ENCODE measurements around the gene TSFM. TPM values are rescaled to one million over a fixed set of nuclear protein-coding genes. Genes with fewer than 3 reads are reported as not detected.

Gene TSFM
- total and polyA plus RNA-seq, 2 of the 13 experiments (the other 11 are each of a cell fraction or from before 2014, with no cell fraction given): 29.8 to 68.3 TPM

DNA sequence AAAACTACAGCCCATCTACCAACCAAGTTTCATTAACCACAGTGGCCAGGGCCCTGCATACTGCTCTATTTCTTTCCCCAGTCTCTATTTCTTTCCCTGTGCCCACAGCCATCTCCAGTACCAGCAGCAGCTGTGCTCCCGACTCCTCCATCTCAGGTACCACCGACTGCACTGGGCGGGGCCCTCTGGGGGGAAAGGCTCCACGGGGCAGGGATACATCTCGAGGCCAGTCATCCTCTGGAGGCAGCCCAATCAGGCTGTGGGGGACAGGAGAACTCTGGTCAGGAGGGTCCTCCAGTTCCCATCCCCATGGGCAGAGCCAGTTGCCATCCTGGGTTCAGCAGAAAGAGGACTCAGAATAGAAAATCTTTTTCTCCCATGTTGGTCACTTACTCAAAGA is 33.5 kb upstream of the TSFM start:
- CTCF ChIA-PET (ENCODE audit: low intra/inter-chr PET ratio, low total read pairs): no interaction called here
- Histone ChIP-seq H2AFZ (ENCODE audit: low read length) (no peak overlapping the region), H3K27ac (ENCODE audit: extremely low read length, insufficient read depth, low read length) (no peak overlapping the region), H3K9me3 (ENCODE audit: low read length) (no peaks in the 10 kb centered on the region), H4K20me1 (ENCODE audit: insufficient read depth, low read length) (0 out of 2 replicates have a peak, but pooled peaks cover under 1% of the 10 kb centered on the region), H3K4me3 (replicated peaks in 1 of 3; ENCODE audit: insufficient read depth in 1 of 3, low read depth in 2 of 3, low read length in 3 of 3) (no peak overlapping the region), H3K27me3 (ENCODE audit: control insufficient read depth in 1 of 2, insufficient read depth in 2 of 2, low read length in 2 of 2) (no peaks in the 10 kb centered on the region; a peak in 1 of 5 replicates), H3K4me2 (ENCODE audit: low read depth, low read length) (no peak overlapping the region), H3K79me2 (ENCODE audit: insufficient read depth, low read length) (peaks cover 31% of the 10 kb centered on the region), H3K36me3 (replicated peaks in 1 of 2; ENCODE audit: control insufficient read depth in 1 of 2, insufficient read depth in 2 of 2, low read length in 2 of 2) (peaks cover 10 to 42% of the 10 kb centered on the region in 2 experiments), H3K4me1 (ENCODE audit: insufficient read depth, low read length) (peaks cover 45% of the 10 kb centered on the region), H3K9ac (ENCODE audit: insufficient read depth, low read depth, low read length) (no peak overlapping the region)
- DNase-seq (ENCODE audit: low spot score) (no peak), FAIRE-seq (no peak), ATAC-seq (no peak)
- WGBS (ENCODE audit: low lambda C conversion rate): 97% methylated on average over 5 of the region's 5 CpGs
- BruUV-seq (replicated peaks): no TSS peak
- no peak for TF ChIP-seq ZFP62 (CRISPR knock-in tag; IDR thresholded peaks at IDR 0.05)
- TF ChIP-seq SNAPC5 (CRISPR knock-in tag; IDR thresholded peaks at IDR 0.05; ENCODE audit: borderline replicate concordance): no peak
- TF ChIP-seq FOSL1 (CRISPR knock-in tag; IDR thresholded peaks at IDR 0.05; ENCODE audit: borderline replicate concordance): no peak
- POLR2A ChIA-PET: no interaction called here
- in situ Hi-C loops (cut with HindIII; ENCODE audit: extremely low pct_ligation_motif_present, low pct_unique_long_range_greater_than_20kb): no loop called here
- intact Hi-C loops (cut with micrococcal nuclease; ENCODE audit: unreplicated experiment): no loop called here

- Histone ChIP-seq H3K9me3 (ENCODE audit: low read length) (no peaks in the 10 kb centered on the region), H2AFZ (ENCODE audit: low read length) (no peak overlapping the region), H3K27ac (ENCODE audit: extremely low read length, insufficient read depth, low read length) (peak overlapping the region; percentile 87), H3K36me3 (replicated peaks in 1 of 2; ENCODE audit: control insufficient read depth in 1 of 2, insufficient read depth in 2 of 2, low read length in 2 of 2) (peaks cover 10 to 39% of the 10 kb centered on the region in 2 experiments), H3K79me2 (ENCODE audit: insufficient read depth, low read length) (peaks cover 25% of the 10 kb centered on the region), H3K4me2 (ENCODE audit: low read depth, low read length) (peak overlapping the region; percentile 98), H3K4me1 (ENCODE audit: insufficient read depth, low read length) (peaks cover 43% of the 10 kb centered on the region), H3K27me3 (ENCODE audit: control insufficient read depth in 1 of 2, insufficient read depth in 2 of 2, low read length in 2 of 2) (no peaks in the 10 kb centered on the region; a peak in 1 of 5 replicates), H4K20me1 (ENCODE audit: insufficient read depth, low read length) (0 out of 2 replicates have a peak, but pooled peaks cover 5% of the 10 kb centered on the region), H3K4me3 (replicated peaks in 1 of 3; ENCODE audit: insufficient read depth in 1 of 3, low read depth in 2 of 3, low read length in 3 of 3) (peak overlapping the region; percentile 72 to 87 (median 78)), H3K9ac (ENCODE audit: insufficient read depth, low read depth, low read length) (peak overlapping the region; percentile 96)
- intact Hi-C loops (cut with micrococcal nuclease; ENCODE audit: unreplicated experiment): no loop called here
- in situ Hi-C loops (cut with HindIII; ENCODE audit: extremely low pct_ligation_motif_present, low pct_unique_long_range_greater_than_20kb): no loop called here
- BruUV-seq (replicated peaks): no TSS peak
- ChIA-PET POLR2A (no interaction called here), CTCF (ENCODE audit: low intra/inter-chr PET ratio, low total read pairs) (no interaction called here)
- 76% methylated on average over 15 of the region's 15 CpGs for WGBS (ENCODE audit: low lambda C conversion rate)
- no peak for DNase-seq (ENCODE audit: low spot score)
- peak; percentile 15 for FAIRE-seq
- ATAC-seq: no peak
- peak; percentile 51; the same call in 1 of the 2 replicates for TF ChIP-seq RBFOX2 (IDR thresholded peaks at IDR 0.05; ENCODE audit: low read depth, low read length)
- TF ChIP-seq, protein P1, sequence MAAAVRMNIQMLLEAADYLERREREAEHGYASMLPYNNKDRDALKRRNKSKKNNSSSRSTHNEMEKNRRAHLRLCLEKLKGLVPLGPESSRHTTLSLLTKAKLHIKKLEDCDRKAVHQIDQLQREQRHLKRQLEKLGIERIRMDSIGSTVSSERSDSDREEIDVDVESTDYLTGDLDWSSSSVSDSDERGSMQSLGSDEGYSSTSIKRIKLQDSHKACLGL (CRISPR knock-in tag; IDR thresholded peaks at IDR 0.05): no peak
- TF ChIP-seq ZNF7 (CRISPR knock-in tag; IDR thresholded peaks at IDR 0.05): no peak
- 0 out of 2 replicates have a peak, but pooled peaks have one; percentile 7 for TF ChIP-seq ZNF557 (CRISPR knock-in tag; IDR thresholded peaks at IDR 0.05)
- 0 out of 2 replicates have a peak, but pooled peaks have one; percentile 38 for TF ChIP-seq NFATC3 (CRISPR knock-in tag; IDR thresholded peaks at IDR 0.05)
- TF ChIP-seq SALL2 (CRISPR knock-in tag; IDR thresholded peaks at IDR 0.05): peak; percentile 24; the same call in 1 of the 2 replicates
- TF ChIP-seq ZNF274 (CRISPR knock-in tag; IDR thresholded peaks at IDR 0.05): 0 out of 2 replicates have a peak, but pooled peaks have one; percentile 25
- TF ChIP-seq HIVEP1 (CRISPR knock-in tag; IDR thresholded peaks at IDR 0.05): no peak
- no peak for TF ChIP-seq KDM1A (CRISPR knock-in tag; IDR thresholded peaks at IDR 0.05)
- TF ChIP-seq ZNF30 (CRISPR knock-in tag; IDR thresholded peaks at IDR 0.05): 0 out of 2 replicates have a peak, but pooled peaks have one; percentile 25
- TF ChIP-seq ZNF160 (CRISPR knock-in tag; IDR thresholded peaks at IDR 0.05): 0 out of 2 replicates have a peak, but pooled peaks have one; percentile 11
- TF ChIP-seq FUBP1 (CRISPR knock-in tag; IDR thresholded peaks at IDR 0.05; ENCODE audit: borderline replicate concordance): 0 out of 2 replicates have a peak, but pooled peaks have one; percentile 40
- peak; percentile 21 to 27; a peak in 1 of 4 replicates for TF ChIP-seq POLR2A (IDR thresholded peaks at IDR 0.05; ENCODE audit: insufficient read depth in 1 of 2, low read depth in 2 of 2, low read length in 2 of 2)
These were observed 31.8 kb upstream of the TSFM start for GRCh38 chr12:57750561-57751431.
